ENCODE measurements around the gene PRTFDC1.
"Not testable (repeated sequence)": the region's sequence is repeated elsewhere in the genome, so short reads cannot be mapped to it uniquely, and the experiment has no call there.

GRCh38 chr10:24968951-24969350, 16.5 kb upstream of the PRTFDC1 start:
- not testable (repeated sequence) for TF ChIP-seq CTCF (IDR thresholded peaks at IDR 0.05; ENCODE audit: extremely low read depth in 1 of 2, insufficient read depth in 1 of 2, low read depth in 1 of 2, low read length in 2 of 2); POLR2AphosphoS5 (IDR thresholded peaks at IDR 0.05; ENCODE audit: insufficient read depth, low read depth, low read length); FOS (IDR thresholded peaks at IDR 0.05; ENCODE audit: borderline replicate concordance, insufficient read depth, low read length)

Data from endothelial cell of umbilical vein (primary cell).